HG03139 (cell line): Measurements from ENCODE around the gene ISY1.
"Not testable (repeated sequence)": the region's sequence is repeated elsewhere in the genome, so short reads cannot be mapped to it uniquely, and the experiment has no call there.

Experiments
- ATAC-seq: cut with Tn5 transposase; IDR thresholded peaks from one replicate; pipeline ENCODE4 v1.9.1; 2021; ENCODE audit not compliant: unreplicated experiment

ISY1 gene

DNA sequence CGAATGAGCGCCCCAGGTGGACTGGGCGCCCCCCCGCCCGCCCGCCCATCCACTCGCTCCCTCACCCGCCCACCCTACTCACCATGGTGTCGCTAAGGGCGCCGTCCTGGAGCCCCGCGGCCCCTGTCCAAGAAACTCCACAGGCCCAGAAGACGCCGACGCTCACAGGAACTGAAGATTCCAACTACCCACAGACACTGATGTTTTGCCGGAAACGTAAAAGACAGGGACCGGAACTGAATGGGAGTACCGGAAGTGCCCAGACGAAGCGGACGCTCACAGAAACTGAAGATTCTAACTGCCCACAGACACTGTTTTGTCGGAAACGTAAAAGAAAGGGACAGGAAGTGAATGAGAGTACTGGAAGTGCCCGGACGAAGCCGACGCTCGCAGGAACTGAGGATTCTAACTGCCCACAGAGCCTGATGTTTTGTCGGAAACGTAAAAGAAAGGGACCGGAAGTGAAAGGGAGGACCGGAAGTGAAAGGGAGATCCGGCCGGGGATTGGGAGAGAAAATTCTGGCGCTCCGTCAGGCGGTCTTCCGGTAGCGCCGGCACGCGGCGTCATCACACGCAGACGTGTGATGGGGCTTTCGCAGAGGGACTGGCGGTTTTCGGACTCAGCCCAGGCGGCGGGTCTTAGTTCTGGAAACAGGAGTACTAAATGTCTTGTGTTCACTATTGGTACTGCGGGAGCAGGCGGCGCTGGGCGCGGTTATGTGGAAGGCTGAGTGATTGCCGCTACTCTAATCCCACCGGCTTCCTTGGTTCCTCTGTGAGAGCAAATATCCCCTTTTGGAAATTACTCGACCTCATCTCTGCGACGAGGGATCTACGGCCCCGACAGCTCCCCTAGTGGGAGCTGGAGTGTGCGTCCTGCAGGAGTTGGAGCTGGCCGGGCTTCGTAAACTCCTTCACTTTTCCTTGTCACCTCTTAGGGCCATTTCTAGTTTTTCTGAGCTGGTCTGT lies at the start of gene ISY1:
ISY1 (minus strand) TSS at position 173 of the 969 bp plus-strand sequence; CDS start at position 85, 88 bp downstream.
- ATAC-seq: peak; percentile 70

DNA sequence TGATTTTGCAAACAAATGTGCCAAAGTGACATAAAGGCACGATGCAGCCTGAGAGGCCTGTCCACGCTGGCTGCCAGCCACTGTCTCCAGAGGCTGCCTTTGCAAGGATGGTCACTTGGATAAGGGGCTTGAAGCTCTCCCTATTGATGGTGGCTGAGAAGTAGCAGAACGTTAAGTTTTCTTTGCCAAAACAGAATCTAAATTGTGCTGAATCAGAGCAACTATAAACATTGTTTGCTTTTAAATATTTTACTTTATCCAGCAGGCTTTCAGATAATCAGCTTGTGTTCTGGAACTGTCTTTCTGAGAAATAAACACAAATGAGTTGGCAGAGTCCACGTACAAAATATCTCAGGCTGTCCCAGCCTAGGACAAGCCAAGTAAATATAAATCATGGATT lies 46.6 kb upstream of the ISY1 start:
- ATAC-seq: no peak

DNA sequence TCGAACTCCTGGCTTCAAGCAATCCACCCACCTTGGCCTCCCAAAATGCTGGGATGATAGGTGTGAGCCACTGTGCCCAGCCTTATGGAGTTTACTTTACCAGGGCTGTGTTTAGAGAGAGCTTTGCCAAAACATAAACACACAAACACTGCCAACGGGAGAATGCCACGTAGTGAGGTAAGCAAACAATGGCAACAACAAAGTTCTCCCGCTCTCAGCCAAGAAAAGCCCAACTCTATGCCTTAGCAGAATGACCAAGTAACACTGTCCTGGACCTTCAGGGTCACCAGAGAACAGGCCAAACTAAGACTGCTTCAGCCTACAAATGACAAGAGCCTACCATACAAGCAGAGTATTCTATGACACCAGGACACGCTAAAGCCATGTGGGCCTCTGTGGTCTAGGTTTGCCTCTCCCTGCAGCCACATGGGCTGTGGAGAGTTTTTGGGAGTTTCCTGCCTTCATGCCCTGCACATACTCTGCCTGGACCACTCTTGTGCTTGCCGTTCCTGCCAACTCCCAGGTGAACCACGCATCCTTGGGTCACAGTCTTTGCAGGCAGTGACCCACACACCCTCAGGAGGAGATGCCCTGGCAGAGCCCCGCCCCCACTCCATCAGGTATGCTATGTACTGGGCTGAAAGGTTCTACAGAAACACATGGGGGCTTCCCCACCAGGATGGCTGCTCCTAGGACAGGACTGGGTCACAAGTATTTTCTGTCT lies 44.4 kb upstream of the ISY1 start:
- no peak for ATAC-seq

DNA sequence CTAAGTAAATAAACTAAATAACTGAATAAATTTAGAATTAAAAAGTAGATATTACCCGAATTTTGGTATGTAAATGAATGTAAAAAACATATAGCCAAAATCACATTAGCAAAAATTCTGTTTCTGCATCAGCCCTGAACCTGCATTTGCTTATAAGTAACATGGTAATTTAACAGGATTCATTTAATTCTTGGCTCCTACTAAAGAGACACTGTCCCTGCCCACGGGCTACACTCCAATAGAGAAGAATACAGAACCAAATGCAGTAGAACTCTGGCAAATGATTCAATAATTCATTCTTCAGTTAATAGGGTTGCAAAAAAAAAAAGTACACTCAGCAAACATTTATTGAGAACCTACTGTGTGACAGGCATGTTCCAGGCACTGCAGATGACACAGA lies 43.6 kb upstream of the ISY1 start:
- no peak for ATAC-seq

DNA sequence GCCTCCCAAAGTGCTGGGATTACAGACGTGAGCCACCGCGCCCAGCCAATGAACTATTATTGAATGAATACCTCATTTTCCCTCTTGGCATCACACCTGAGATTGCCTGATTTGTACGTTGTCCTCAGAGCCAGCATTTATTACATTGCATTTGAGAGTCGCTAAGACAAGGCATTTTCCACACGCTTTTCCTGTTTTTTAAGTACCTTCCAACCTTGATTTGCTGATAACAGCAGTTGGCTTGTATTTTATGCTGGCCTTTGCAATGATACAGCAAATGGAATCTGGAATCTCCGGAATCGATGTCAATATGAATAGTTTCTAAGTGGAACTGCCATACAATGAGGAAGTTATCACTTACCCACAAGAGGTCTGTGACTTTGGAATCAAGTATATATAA lies 38.5 kb upstream of the ISY1 start:
- ATAC-seq: no peak

DNA sequence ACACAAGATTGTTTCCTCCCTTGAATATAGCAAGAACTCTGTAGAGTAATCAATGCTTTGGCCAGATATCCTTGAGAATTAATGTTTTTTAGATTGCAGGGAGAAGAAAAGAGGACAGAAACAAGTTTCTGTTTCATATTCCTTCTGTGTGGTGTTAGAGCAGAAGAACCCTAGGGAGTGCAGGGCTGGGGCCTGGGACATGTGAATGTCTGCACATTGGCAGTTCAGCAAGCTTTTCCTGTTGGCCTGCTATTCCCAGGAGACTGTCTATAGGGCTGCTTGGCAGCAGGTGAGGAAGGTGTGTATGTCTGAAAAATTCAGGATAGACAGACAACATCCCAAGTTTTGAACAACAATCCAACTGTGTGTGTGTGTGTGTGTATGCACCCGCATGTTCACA lies 36.5 kb upstream of the ISY1 start:
- no peak for ATAC-seq

DNA sequence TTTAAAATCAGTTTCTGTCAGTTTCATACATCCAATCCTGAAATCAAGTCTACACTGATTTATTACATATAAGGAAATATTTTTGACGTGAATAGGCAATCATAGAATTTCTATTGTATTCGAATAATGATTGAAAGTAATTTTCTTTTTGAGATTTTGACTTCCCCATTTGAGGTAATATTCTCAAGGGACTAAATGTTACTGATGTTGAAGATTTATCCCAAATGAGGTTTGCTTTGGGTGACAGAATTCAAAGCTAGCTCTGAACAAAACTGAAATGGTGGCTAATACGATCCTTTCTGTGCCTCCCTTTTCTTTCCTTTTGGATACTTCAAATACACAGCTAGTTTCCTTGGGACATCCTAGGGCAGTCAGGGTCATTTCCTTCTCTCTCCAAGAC lies 35.7 kb upstream of the ISY1 start:
- ATAC-seq: no peak

DNA sequence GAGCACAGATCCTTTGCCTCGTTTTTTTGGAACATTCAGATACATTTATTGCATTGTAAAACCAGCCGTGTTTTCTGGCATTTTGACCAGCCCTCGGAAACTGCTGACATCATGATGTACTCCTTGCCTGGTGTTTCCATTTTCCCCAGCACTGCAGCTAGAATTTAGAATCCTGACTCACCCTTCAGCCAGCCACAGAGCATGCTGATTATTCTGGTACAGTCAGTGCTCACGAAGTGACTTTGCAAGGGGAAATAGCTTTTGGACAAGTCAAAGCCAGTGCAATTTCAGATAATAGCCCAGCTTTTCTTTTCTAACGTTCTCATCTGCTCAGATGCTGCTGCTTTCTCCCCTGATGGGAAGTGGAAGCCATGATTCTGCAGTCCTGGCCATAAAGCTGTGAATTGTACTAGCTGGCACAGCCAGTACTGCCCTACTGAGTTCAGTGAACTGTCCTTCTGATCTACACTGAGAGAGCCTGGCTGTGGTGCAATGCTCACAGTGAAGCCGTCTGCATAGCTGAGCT lies 34.9 kb upstream of the ISY1 start:
- ATAC-seq: no peak

DNA sequence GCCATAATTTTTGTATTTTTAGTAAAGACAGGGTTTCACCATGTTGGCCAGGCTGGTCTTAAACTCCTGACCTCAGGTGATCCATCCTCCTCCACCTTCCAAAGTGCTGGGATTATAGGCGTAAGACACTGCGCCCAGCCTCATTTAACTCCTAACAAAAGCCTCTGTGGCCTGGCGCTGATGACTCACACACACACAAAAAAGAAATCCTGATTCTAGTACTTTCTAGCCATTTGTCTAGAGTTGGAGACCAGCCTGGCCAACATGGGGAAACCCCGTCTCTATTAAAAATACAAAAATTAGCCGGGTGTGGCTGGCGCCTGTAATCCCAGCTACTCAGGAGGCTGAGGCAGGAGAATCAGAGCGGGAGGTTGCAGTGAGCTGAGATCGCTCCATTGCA lies 28.9 kb upstream of the ISY1 start:
- ATAC-seq: not testable (repeated sequence)

DNA sequence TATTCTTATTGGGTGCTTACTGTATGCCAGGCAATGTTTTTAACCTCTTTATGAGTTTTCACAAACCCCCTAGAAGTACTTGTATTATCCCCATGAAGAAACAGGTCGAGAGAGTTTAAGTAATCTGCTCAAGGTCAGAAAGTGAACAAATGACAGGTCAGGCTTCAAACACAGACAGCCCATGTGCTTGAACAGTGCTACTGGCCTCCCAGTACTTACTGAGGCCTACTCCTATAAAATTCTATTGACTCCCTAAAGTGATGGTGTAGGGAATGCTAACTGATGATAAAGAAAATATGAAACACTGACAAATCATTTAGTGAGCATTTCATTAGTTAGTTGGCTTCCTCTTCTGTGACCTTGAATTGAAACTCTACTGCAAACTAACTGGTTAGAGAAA lies 27.0 kb upstream of the ISY1 start:
- ATAC-seq: no peak

DNA sequence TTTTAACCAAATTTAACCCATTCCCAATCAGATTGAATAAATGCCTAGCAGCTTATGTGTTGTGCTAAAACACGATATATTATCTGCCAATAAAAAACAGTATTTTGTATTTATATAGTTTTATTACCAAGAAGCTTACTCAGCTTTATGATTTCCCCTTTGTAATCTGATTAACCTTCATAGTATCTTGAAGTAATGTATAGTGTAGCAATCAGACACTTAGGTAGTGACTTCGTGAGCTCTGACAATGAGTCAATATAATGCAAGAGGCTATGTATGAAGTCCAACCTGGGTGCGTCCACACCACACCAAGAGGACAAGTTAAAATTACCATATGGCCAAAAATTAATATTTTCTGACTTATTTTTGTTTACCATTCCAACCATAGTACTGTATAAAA lies 24.9 kb upstream of the ISY1 start:
- no peak for ATAC-seq

DNA sequence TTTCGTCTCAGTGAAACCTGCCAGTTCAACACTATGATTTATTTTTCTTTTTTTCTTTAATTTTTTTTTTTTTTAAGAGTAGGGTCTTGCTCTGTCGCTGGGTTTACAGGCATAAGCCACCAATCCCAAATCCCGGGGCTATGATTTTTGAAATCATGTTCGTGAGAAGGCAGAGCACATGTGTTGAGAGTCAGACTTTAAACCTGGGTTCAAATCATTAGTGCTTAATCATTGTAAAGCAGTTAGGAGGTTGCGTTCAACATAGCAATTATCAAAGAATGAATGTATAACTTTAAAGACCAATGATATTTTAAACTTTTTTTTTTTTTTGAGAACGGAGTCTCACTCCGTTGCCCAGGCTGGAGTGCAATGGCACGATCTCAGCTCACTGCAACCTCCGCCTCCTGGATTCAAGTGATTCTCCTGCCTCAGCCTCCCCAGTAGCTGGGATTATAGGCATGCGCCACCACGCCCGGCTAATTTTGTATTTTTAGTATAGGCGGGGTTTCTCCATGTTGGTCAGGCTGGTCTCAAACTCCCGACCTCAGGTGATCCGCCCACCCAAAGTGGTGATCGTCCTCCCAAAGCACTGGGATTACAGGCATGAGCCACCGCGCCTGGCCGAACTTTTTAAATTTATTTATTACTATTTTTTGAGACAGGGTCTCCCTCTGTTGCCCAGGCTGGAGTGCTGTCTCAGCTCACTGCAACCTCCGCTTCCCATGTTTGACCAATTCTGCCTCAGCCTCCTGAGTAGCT lies 24.1 kb upstream of the ISY1 start:
- not testable (repeated sequence) for ATAC-seq

DNA sequence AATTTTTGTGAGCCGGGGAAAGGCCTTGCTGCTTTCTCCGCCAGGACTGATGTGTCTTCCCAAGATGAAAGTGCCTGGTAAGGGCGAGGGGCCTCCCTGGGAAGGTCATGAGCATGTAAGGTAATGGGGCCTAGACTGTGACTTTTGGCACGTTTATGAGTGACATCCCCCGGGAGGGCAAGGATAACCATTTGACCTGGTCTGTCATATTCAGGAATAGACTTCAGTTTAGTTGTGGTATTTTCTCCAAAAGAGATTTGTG lies 23.5 kb upstream of the ISY1 start:
- no peak for ATAC-seq

DNA sequence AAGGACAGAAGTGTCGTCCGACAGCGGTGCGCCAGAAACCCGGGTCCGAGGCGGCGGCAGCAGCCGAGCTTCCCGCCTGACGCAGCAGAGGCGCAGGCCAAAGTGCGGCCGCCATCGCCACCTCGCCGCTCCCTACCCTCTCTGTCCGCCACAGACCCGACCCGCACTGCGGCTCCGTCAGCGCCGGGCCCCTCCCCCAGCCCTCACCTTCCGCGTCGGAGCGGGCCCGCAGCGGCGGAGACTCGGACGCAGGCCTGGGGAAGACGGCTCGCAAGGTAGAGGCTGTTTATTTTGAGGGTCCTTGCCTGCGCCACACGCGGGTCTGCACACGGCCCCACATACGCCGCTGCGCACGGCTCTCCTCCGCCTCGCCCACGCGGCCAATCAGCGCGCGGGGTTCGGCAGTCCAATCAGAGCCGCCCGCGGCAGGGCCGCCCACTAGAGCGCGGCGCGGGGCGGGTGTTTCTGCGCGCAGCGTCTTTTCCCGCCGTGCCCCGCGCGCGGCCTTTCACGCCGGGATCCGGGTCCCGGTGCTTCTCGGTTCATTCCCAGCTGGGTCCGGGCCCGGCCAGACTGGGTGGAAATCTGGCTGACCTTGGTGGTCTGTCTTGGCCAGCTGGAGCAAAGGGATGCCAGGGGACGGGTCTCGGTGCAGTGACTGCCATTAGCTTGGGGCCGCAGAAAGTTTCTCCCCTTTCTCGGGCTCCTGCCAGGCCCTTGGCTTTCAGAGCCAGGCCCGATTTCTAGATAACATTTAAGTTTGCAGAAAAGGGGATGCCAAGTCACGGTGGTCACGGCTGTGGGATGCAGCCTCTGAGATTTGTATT lies 22.9 kb upstream of the ISY1 start, which contains the start of gene CNBP:
CNBP (minus strand) TSS at position 328 of the 827 bp plus-strand sequence. CDS start 12,139 bp downstream, outside the sequence.
- peak; percentile 93 for ATAC-seq

DNA sequence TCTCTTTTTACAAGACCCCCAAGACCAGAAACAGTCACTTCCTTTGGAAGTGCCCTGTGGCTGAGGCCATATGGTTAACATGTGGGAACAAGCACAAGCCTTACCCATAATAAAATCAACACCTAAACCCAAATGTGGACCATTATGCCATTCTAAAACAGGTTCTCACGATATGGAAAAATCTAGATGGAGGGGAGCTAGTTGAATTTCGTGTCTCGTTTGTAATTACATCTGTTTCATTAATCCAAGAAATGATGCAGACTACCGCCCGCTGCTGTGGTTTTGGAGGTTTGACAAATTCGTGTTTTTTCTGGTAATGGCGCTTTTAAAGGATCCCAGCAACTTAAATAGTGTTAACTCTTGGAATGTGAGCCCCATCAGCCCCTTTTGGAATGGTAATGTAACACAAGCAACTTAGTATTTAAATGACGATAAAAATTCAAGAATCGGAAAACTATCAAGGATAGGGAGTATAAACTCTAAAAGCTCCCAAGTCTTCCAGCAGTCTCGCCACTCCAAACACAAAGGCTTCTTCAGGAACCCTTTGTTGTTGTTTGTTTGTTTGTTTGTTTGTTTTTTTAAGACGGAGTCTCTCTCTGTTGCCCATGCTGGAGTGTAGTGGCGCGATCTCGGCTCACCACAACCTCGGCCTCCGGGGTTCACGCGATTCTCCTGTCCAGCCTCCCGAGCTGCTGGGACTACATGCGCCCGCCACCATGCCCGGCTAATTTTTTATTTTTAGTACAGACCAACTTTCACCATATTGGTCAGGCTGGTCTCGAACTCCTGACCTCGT lies 21.7 kb upstream of the ISY1 start:
- no peak for ATAC-seq

DNA sequence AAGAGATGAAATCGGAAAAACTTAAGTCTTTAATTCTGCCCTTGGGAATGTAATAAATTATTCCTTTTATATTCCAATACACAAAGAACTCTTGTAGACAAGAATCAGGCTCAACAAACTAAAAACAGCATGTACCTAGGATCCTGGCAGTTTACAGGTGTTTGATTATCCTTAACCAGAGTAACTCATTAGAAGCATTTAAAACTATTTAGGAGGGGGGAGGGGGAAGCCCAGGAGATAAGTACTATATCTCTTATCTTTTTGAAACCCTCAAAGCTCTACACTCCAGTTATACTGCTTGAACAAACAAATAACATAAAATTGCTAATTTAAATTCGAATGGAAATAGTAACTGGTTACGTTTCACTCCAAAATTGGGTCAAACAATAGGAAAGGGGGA lies 21.0 kb upstream of the ISY1 start:
- ATAC-seq: no peak

DNA sequence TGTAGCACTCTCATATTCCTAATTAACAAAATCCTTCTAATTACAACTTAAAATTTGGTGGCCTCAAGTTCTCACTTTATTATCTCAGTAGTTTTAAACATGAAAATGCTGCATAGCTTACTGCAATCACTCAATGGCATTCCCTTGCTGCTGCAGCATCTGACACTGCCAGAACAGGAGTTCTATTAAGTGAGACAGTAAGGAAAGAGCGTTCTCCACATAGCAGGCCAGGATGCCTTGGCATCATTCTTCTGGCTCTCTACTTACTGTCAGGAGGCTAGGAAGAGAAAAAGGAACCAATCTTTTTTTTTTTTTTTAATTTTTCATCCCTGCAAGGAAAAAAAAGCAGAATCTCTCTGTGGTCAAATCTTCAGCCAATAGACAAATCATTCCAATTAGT lies 19.6 kb upstream of the ISY1 start:
- ATAC-seq: no peak

DNA sequence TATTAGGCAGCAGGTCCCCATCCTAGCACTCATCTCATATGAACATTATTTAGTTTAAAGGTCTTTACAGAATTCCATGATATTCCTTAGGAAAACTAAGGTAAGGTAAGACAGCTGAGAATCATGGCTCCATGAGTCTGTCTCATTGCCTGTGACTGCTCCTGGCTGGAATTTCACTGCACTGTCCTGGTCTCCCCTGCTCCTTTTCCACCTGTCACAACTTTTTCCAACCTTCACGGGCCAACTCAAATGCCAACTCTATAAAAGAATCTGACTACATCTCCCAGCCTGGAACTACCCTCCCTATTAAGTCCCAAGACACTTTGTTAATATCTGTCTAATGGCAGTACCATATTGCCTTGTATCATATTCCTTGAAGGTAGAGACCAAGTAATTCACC lies 15.2 kb upstream of the ISY1 start:
- ATAC-seq: no peak

DNA sequence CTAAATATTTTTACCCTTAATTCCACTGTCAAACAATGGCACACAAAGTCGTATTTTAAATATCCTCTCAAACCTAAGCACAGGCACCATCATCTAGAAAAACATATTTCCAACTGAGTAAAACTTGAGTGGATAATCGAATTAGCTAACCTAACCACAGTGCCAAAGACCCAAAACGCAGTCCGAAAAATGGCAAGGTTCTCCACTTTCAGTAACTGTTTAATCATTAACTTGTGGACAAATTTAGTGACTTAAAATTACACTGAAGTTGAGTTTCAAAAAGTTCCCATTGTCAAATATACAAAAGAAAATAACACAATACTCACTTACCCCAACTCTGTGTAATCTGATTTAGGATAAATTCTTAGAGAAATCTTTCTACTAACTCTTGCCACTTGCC lies 12.9 kb upstream of the ISY1 start:
- no peak for ATAC-seq

DNA sequence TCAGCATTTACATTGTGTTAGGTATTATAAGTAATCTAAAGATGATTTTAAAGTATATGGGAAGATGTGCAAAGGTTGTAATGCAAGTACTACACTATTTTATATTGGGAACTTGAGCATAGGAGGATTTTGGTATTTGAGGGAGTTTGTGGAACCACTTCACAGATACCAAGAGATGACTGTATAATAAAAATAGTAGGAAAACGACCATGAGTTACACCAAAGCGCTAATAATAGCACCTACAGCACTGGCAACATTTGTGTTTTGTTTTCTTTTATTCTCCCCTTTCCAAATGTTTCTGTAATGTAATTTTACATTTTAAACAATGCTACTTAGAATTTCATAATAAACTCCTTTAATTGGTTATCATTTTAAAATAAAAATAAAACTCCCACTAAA lies 12.3 kb upstream of the ISY1 start:
- no peak for ATAC-seq
